ENCODE data around the gene HNRNPH3. TPM values are rescaled to one million over a fixed set of nuclear protein-coding genes. Genes with fewer than 3 reads are reported as not detected.

Gene HNRNPH3
- total RNA-seq, 1 experiment from 2014 or later, result 18.8 TPM

DNA sequence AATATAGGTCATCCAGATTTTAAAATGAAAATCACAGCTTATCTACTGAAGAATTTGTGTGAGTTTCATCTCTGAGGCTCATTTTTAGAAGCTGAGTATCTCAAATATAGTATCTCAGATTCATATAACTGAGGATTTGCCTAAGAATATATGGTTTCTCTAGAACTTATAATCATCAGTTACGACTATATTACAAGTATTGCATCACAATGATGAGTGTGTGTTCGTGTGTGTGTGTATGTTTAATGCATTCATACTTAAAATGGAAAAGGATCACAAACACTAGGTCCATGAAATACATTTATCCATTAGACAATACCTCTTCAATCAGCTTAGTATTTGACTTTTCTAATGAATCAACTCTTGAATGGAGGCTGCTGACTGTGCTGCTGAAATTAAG is 53.9 kb downstream of the HNRNPH3 start:
- no peak for DNase-seq (ENCODE audit: low spot score)

Other genes with a start within 250 kb of the HNRNPH3 start
- not detected in 2 replicates for gene MYPN, start 222.6 kb upstream of the HNRNPH3 start, total RNA-seq (2014; rRNA removed; shearing (Covaris generic))
- 0.29 TPM in 1 of 2 replicates, not detected in the other for gene ATOH7, start 100.0 kb upstream of the HNRNPH3 start, total RNA-seq (2014; rRNA removed; shearing (Covaris generic))
- 2.3 and 3.6 TPM in 2 replicates for gene PBLD, start 864 bp downstream of the HNRNPH3 start, total RNA-seq (2014; rRNA removed; shearing (Covaris generic))
- gene RUFY2, start 75.2 kb downstream of the HNRNPH3 start, total RNA-seq (2014; rRNA removed; shearing (Covaris generic)), result 5.5 and 7.7 TPM in 2 replicates
- gene DNA2, start 139.9 kb downstream of the HNRNPH3 start, total RNA-seq (2014; rRNA removed; shearing (Covaris generic)), result 8.9 and 10.3 TPM in 2 replicates
- gene SLC25A16, start 195.5 kb downstream of the HNRNPH3 start, total RNA-seq (2014; rRNA removed; shearing (Covaris generic)), result 4.9 and 6.4 TPM in 2 replicates
- under 0.01 and 0.03 TPM in 2 replicates for gene TET1, start 228.3 kb downstream of the HNRNPH3 start, total RNA-seq (2014; rRNA removed; shearing (Covaris generic))

Data from HT-29 (cell line).